ENCODE results near the gene PKP1.

GRCh38 chr1:201304126-201304525 is 20.8 kb downstream of the PKP1 start:
- TF ChIP-seq EZH2 (IDR thresholded peaks at IDR 0.05; ENCODE audit: low read depth): no peak
- TF ChIP-seq, protein P1, sequence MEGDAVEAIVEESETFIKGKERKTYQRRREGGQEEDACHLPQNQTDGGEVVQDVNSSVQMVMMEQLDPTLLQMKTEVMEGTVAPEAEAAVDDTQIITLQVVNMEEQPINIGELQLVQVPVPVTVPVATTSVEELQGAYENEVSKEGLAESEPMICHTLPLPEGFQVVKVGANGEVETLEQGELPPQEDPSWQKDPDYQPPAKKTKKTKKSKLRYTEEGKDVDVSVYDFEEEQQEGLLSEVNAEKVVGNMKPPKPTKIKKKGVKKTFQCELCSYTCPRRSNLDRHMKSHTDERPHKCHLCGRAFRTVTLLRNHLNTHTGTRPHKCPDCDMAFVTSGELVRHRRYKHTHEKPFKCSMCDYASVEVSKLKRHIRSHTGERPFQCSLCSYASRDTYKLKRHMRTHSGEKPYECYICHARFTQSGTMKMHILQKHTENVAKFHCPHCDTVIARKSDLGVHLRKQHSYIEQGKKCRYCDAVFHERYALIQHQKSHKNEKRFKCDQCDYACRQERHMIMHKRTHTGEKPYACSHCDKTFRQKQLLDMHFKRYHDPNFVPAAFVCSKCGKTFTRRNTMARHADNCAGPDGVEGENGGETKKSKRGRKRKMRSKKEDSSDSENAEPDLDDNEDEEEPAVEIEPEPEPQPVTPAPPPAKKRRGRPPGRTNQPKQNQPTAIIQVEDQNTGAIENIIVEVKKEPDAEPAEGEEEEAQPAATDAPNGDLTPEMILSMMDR (conservative IDR thresholded peaks at IDR 0.05): no peak
